ENCODE results near the gene APBB1IP. TPM values are rescaled to one million over a fixed set of nuclear protein-coding genes. Genes with fewer than 3 reads are reported as not detected.

Gene APBB1IP
- total and polyA plus RNA-seq, 2 of the 8 experiments (the other 6 are each of a cell fraction or from before 2014, with no cell fraction given), result 0.05 TPM; not detected in 1

DNA sequence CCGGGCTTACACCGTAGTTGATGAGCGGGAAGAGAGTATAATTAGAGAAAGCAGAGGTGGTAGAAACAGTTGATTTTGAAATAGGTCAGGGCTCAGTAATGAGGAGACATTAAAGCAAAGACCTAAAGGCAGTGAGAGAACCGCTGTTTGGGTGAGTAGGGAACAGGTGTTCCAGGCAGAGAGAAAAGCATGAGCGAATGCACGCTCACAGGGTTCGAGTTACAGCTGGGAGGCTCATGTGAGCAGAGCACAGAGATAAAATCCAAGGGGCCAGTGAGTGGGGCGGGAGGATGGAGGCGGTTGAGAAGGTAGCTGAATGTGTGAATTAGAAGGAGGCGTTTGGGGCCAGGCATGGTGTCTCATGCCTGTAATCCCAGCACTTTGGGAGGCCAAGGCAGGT lies 39.9 kb downstream of the APBB1IP start:
- POLR2A ChIA-PET (ENCODE audit: partially characterized antibody), result interaction anchor here (0.6 kb wide), 1 partner anchor 19 kb away, joined by 4 read pairs; no protein-coding TSS in a partner anchor
- H3K4ac ChIP-seq (replicated peaks; ENCODE audit: insufficient read length, low read depth, low read length), result no peak overlapping the region

More for the DNA sequence above, 39.9 kb downstream of the APBB1IP start:
- Histone ChIP-seq H2BK20ac (ENCODE audit: low read length) (no peak overlapping the region), H4K8ac (ENCODE audit: extremely low read depth, insufficient read depth, low read length) (no peak overlapping the region), H4K20me1 (replicated peaks in 1 of 2; ENCODE audit: control insufficient read depth in 1 of 2, insufficient read depth in 2 of 2, low read length in 2 of 2) (no peaks in the 10 kb centered on the region), H3K9me3 (ENCODE audit: insufficient read depth in 2 of 2, low read depth in 1 of 2, low read length in 1 of 2) (no peaks in the 10 kb centered on the region), H3K79me1 (ENCODE audit: low read depth, low read length) (no peaks in the 10 kb centered on the region), H3K27me3 (replicated peaks in 1 of 4; ENCODE audit: control insufficient read depth in 3 of 4, extremely low read depth in 1 of 4, insufficient read depth in 3 of 4, low read length in 3 of 4) (no peaks in the 10 kb centered on the region), H2AK5ac (ENCODE audit: low read depth, low read length) (no peak overlapping the region), H3K9ac (replicated peaks in 1 of 4; ENCODE audit: extremely low read depth in 1 of 4, low read depth in 3 of 4, low read length in 3 of 4) (no peak overlapping the region), H3K18ac (ENCODE audit: extremely low read depth, low read length) (no peak overlapping the region), H3K79me2 (ENCODE audit: control insufficient read depth in 1 of 2, insufficient read depth in 2 of 2, low read length in 2 of 2) (no peaks in the 10 kb centered on the region), H2BK12ac (ENCODE audit: low read depth, low read length) (no peak overlapping the region), H4K5ac (ENCODE audit: insufficient read length, low read depth, low read length) (no peak overlapping the region), H3K23ac (ENCODE audit: insufficient read length) (no peak overlapping the region), H3K4me3 (ENCODE audit: extremely low read depth in 1 of 4, insufficient read depth in 2 of 4, low read depth in 3 of 4, low read length in 4 of 4) (no peak overlapping the region), H4K91ac (replicated peaks; ENCODE audit: insufficient read length, low read length) (no peak overlapping the region), H2BK15ac (ENCODE audit: low read length) (no peak overlapping the region), H2AFZ (ENCODE audit: low read length) (no peak overlapping the region), H3K56ac (replicated peaks; ENCODE audit: insufficient read length, low read depth, low read length) (no peak overlapping the region), H3K23me2 (ENCODE audit: low read depth, low read length) (no peaks in the 10 kb centered on the region), H3K36me3 (ENCODE audit: control insufficient read depth in 2 of 4, insufficient read depth in 4 of 4, low read length in 3 of 4) (no peaks in the 10 kb centered on the region), H3K4me2 (ENCODE audit: insufficient read depth in 1 of 2, low read depth in 2 of 2, low read length in 2 of 2) (no peak overlapping the region), H2BK5ac (ENCODE audit: low read depth, low read length) (no peak overlapping the region), H2BK120ac (replicated peaks; ENCODE audit: low read depth, low read length) (no peak overlapping the region), H3K4me1 (replicated peaks in 1 of 4; ENCODE audit: control insufficient read depth in 3 of 4, insufficient read depth in 4 of 4, low read length in 3 of 4) (peaks cover 0 to 4% (median 2%) of the 10 kb centered on the region in 4 experiments; a peak in 2 of 7 replicates), H3K27ac (ENCODE audit: low read depth, low read length) (no peak overlapping the region), H3K14ac (ENCODE audit: insufficient read length) (no peak overlapping the region)
- TF ChIP-seq POLR2A (IDR thresholded peaks at IDR 0.05; ENCODE audit: control extremely low read depth in 1 of 2, low read depth in 2 of 2, low read length in 2 of 2), result no peak
- no peak for TF ChIP-seq JUN (IDR thresholded peaks at IDR 0.05; ENCODE audit: low read depth, low read length)
- no peak for TF ChIP-seq RBBP5 (IDR thresholded peaks at IDR 0.05; ENCODE audit: borderline replicate concordance, low read depth, low read length)
- no peak for TF ChIP-seq RFX5 (IDR thresholded peaks at IDR 0.05; ENCODE audit: borderline replicate concordance, low read depth, low read length)
- no peak for TF ChIP-seq SP1 (IDR thresholded peaks at IDR 0.05; ENCODE audit: low read depth, low read length)
- no peak for TF ChIP-seq KDM1A (IDR thresholded peaks at IDR 0.05; ENCODE audit: borderline replicate concordance, low read length)
- DNase-seq (ENCODE audit: low read depth in 1 of 2, low spot score in 2 of 2) (no peak), FAIRE-seq (no peak)
- CTCF ChIA-PET (ENCODE audit: partially characterized antibody), result interaction anchor here (0.6 kb wide), 1 partner anchor 752 kb away, joined by 3 read pairs; no protein-coding TSS in a partner anchor
- 89% methylated on average over 10 of the region's 10 CpGs; no CpG with 5 or more reads in 1 of the 2 experiments for WGBS, 2 experiments (ENCODE audit: extremely low coverage in 1 of 2, insufficient coverage in 1 of 2, insufficient read length in 1 of 2, insufficient replicate concordance in 2 of 2, low coverage in 1 of 2, low lambda C conversion rate in 2 of 2, missing lambda C conversion rate in 1 of 2)

Data from H1 (cell line).